Breast epithelium (tissue), 3 donors: Measurements from ENCODE around the gene MAP4K1.

Experiments used
- POLR2A ChIP-seq: fragments of 450-650 bp; IDR thresholded peaks from one replicate; pipeline ENCODE4 v1.6.1; 2016; ENCODE audit warnings: antibody characterized with exemption, mild to moderate bottlenecking, moderate library complexity
- POLR2AphosphoS5 ChIP-seq, 3 donors: sonication (generic); formaldehyde crosslinking; IDR thresholded peaks; one replicate each; pipeline ENCODE4 v1.6.1; 2017; ENCODE audit warnings: antibody characterized with exemption in 3 of 3
- TF ChIP-seq, protein P1 (sequence below), 3 donors: fragments of 450-650 bp; IDR thresholded peaks; one replicate each; pipeline ENCODE4 v1.5.1; 2016 to 2017; ENCODE audit warnings: antibody characterized with exemption in 3 of 3, mild to moderate bottlenecking in 3 of 3, moderate library complexity in 3 of 3

DNA sequence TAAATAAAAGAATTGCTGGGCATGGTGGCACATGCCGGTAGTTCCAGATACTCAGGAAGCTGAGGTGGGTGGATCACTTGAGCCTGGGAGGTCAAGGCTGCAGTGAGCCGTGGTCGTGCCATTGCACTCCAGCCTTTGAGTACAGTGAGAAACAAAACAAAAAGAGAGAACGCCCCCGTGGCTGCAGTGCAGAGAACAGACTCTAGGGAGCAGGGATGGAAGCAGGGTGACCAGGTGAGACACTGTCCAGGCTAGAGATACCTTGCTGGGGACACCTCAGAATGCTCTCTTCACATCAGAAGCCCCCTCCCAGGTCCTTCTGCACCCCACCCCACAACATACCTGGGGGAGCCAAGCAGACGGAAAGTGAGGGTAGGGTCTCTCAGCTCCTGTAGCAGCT is 24.8 kb downstream of the MAP4K1 start:
- TF ChIP-seq, protein P1, sequence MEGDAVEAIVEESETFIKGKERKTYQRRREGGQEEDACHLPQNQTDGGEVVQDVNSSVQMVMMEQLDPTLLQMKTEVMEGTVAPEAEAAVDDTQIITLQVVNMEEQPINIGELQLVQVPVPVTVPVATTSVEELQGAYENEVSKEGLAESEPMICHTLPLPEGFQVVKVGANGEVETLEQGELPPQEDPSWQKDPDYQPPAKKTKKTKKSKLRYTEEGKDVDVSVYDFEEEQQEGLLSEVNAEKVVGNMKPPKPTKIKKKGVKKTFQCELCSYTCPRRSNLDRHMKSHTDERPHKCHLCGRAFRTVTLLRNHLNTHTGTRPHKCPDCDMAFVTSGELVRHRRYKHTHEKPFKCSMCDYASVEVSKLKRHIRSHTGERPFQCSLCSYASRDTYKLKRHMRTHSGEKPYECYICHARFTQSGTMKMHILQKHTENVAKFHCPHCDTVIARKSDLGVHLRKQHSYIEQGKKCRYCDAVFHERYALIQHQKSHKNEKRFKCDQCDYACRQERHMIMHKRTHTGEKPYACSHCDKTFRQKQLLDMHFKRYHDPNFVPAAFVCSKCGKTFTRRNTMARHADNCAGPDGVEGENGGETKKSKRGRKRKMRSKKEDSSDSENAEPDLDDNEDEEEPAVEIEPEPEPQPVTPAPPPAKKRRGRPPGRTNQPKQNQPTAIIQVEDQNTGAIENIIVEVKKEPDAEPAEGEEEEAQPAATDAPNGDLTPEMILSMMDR (IDR thresholded peaks at IDR 0.05), result no peak
- TF ChIP-seq POLR2A, result no peak
- no peak for TF ChIP-seq POLR2AphosphoS5 (IDR thresholded peaks at IDR 0.05)
